IPS-20b (cell line): ENCODE results near the gene SERPINA3.

Experiments used
- H3K27ac ChIP-seq: one replicate; pipeline ENCODE4 v1.5.1; 2013; ENCODE audit warnings: low read length
- H3K27me3 ChIP-seq: 2 replicates; pipeline ENCODE4 v1.6.1; 2013; ENCODE audit warnings: mild to moderate bottlenecking, low read length, inconsistent platforms; ENCODE audit not compliant: insufficient read depth
- H3K36me3 ChIP-seq: 2 replicates; pipeline ENCODE4 v1.6.1; 2013; ENCODE audit warnings: low read depth, mild to moderate bottlenecking, inconsistent platforms, low read length, moderate library complexity; ENCODE audit not compliant: insufficient read depth
- H3K4me1 ChIP-seq: 2 replicates; pipeline ENCODE4 v1.6.1; 2013; ENCODE audit warnings: mild to moderate bottlenecking, control low read depth, inconsistent platforms, low read length, moderate library complexity; ENCODE audit not compliant: insufficient read depth
- H3K4me3 ChIP-seq: 2 replicates; pipeline ENCODE4 v1.5.1; 2013; ENCODE audit warnings: mild to moderate bottlenecking, low read length, inconsistent platforms
- H3K9ac ChIP-seq: 2 replicates; pipeline ENCODE4 v1.6.1; 2013; ENCODE audit warnings: low read depth, mild to moderate bottlenecking, inconsistent platforms, low read length, moderate library complexity
- H3K9me3 ChIP-seq: 2 replicates; pipeline ENCODE4 v1.6.1; 2013; ENCODE audit warnings: mild to moderate bottlenecking, low read depth, low read length, inconsistent platforms; ENCODE audit not compliant: insufficient read depth

SERPINA3 gene

GRCh38 chr14:94612174-94612573 is at the start of gene SERPINA3:
SERPINA3 (plus strand) TSS chr14:94612391; CDS start chr14:94614442, 2,051 bp downstream.
- no peaks in the 10 kb centered on the region for H3K27me3 ChIP-seq
- H3K4me1 ChIP-seq, result no peaks in the 10 kb centered on the region
- no peak within 1 kb of the TSS for H3K9ac ChIP-seq
- H3K27ac ChIP-seq, result no peak within 1 kb of the TSS
- no peaks in the 10 kb centered on the region for H3K36me3 ChIP-seq
- peaks cover 4% of the 10 kb centered on the region; the same call in 1 of the 2 replicates for H3K9me3 ChIP-seq
- no peak within 1 kb of the TSS for H3K4me3 ChIP-seq

DNA sequence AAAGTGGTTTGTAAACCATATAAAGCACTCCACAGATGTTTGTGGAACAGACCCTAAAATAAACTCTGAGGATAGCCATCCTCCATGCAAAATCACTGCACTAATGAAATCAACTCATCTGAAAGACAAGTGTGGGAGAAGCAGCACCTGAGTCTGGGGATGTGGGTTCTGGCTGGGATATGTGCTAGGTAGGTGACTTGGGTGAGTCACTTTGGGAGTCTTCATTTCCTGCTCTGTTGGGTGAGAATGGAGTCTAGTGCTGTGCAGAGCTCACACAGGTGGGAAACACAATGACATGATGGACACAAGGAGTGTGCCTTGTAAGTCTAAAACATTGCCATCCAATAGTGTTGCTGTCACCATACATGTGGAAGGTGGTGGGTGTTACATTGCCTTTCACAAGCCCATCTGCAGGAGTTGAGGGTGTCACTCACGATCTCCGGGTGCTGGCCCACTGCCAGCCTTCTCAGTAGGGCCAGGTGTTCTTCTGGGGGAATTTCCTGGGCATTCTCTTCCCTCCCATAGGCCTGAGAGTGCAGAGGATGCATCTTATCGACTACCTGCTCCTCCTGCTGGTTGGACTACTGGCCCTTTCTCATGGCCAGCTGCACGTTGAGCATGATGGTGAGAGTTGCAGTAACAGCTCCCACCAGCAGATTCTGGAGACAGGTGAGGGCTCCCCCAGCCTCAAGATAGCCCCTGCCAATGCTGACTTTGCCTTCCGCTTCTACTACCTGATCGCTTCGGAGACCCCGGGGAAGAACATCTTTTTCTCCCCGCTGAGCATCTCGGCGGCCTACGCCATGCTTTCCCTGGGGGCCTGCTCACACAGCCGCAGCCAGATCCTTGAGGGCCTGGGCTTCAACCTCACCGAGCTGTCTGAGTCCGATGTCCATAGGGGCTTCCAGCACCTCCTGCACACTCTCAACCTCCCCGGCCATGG is 49.0 kb upstream of the SERPINA3 start:
- Histone ChIP-seq H3K27ac (no peak overlapping the region), H3K4me3 (no peak overlapping the region), H3K36me3 (no peaks in the 10 kb centered on the region), H3K9ac (no peak overlapping the region), H3K27me3 (no peaks in the 10 kb centered on the region), H3K4me1 (no peaks in the 10 kb centered on the region), H3K9me3 (no peaks in the 10 kb centered on the region)

GRCh38 chr14:94564381-94564780 is 47.8 kb upstream of the SERPINA3 start:
- H3K27ac ChIP-seq, result no peak overlapping the region
- H3K4me3 ChIP-seq, result no peak overlapping the region
- no peaks in the 10 kb centered on the region for H3K4me1 ChIP-seq
- H3K27me3 ChIP-seq, result no peaks in the 10 kb centered on the region
- no peak overlapping the region for H3K9ac ChIP-seq
- H3K9me3 ChIP-seq, result no peaks in the 10 kb centered on the region
- H3K36me3 ChIP-seq, result no peaks in the 10 kb centered on the region

- Histone ChIP-seq H3K27ac (no peak overlapping the region), H3K9me3 (no peaks in the 10 kb centered on the region), H3K9ac (no peak overlapping the region)
Measured at GRCh38 chr14:94568186-94568585, 44.0 kb upstream of the SERPINA3 start.

GRCh38 chr14:94569381-94570001 is 42.7 kb upstream of the SERPINA3 start:
- no peaks in the 10 kb centered on the region for H3K27me3 ChIP-seq
- H3K27ac ChIP-seq, result no peak overlapping the region
- H3K9ac ChIP-seq, result no peak overlapping the region
- no peak overlapping the region for H3K4me3 ChIP-seq
- H3K9me3 ChIP-seq, result no peaks in the 10 kb centered on the region
- no peaks in the 10 kb centered on the region for H3K4me1 ChIP-seq
- H3K36me3 ChIP-seq, result no peaks in the 10 kb centered on the region

More at GRCh38 chr14:94568186-94568585, 44.0 kb upstream of the SERPINA3 start:
- no peaks in the 10 kb centered on the region for H3K27me3 ChIP-seq
- H3K4me3 ChIP-seq, result no peak overlapping the region
- H3K4me1 ChIP-seq, result no peaks in the 10 kb centered on the region
- H3K36me3 ChIP-seq, result no peaks in the 10 kb centered on the region

DNA sequence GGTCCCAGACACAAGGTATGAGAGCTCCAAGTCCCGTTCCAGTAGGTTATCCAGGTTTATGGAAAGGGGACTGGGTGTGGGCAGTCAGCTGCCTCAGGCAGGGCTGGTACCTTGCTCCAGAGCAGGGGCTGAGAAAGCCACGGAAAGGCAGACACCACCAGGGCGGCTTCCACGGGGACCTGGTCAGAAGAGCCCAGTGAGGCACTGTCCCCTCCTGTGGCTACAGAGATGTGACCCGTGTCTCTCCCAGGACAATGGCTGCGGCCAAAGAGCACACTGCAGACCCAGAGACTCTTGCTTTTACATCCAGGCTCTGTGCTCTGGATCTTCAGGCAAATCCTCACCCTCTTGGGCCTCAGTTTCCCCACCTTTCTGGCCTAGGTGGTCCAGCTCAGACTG is 42.2 kb upstream of the SERPINA3 start:
- no peak overlapping the region for H3K9ac ChIP-seq
- no peaks in the 10 kb centered on the region for H3K4me1 ChIP-seq
- no peak overlapping the region for H3K27ac ChIP-seq

GRCh38 chr14:94570440-94570839 is 41.8 kb upstream of the SERPINA3 start:
- Histone ChIP-seq H3K4me3 (no peak overlapping the region), H3K27ac (no peak overlapping the region), H3K4me1 (no peaks in the 10 kb centered on the region), H3K36me3 (no peaks in the 10 kb centered on the region), H3K27me3 (no peaks in the 10 kb centered on the region), H3K9me3 (no peaks in the 10 kb centered on the region), H3K9ac (no peak overlapping the region)

More for the DNA sequence above, 42.2 kb upstream of the SERPINA3 start:
- H3K27me3 ChIP-seq, result no peaks in the 10 kb centered on the region
- H3K36me3 ChIP-seq, result no peaks in the 10 kb centered on the region
- no peak overlapping the region for H3K4me3 ChIP-seq
- H3K9me3 ChIP-seq, result no peaks in the 10 kb centered on the region

GRCh38 chr14:94571395-94571794 is 40.8 kb upstream of the SERPINA3 start:
- no peak overlapping the region for H3K9ac ChIP-seq
- no peaks in the 10 kb centered on the region for H3K9me3 ChIP-seq
- H3K4me3 ChIP-seq, result no peak overlapping the region
- no peak overlapping the region for H3K27ac ChIP-seq
- no peaks in the 10 kb centered on the region for H3K36me3 ChIP-seq
- no peaks in the 10 kb centered on the region for H3K4me1 ChIP-seq
- no peaks in the 10 kb centered on the region for H3K27me3 ChIP-seq

DNA sequence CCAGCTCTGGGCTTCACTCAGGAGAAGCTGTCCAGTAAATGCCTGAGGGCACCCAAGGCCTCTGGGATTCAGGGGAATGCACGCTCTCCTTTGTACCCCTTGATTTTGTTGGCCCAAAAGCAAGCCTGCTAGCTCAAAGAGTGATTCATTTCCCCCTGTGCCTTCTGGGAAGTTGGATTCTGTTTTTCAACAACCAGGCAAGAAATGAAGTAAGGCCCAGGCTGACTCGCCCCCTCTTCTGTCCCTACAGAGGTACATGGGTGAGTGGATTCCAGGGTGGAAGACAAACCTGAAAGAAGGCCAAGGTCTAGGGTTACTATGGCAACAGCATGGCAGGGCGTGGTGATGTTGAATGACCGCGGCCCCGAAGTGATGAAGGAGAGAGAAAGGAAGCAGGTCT is 40.2 kb upstream of the SERPINA3 start:
- Histone ChIP-seq H3K9me3 (no peaks in the 10 kb centered on the region), H3K4me1 (no peaks in the 10 kb centered on the region), H3K4me3 (no peak overlapping the region), H3K27ac (no peak overlapping the region), H3K36me3 (no peaks in the 10 kb centered on the region), H3K27me3 (no peaks in the 10 kb centered on the region; the same call in 1 of the 2 replicates), H3K9ac (no peak overlapping the region)

DNA sequence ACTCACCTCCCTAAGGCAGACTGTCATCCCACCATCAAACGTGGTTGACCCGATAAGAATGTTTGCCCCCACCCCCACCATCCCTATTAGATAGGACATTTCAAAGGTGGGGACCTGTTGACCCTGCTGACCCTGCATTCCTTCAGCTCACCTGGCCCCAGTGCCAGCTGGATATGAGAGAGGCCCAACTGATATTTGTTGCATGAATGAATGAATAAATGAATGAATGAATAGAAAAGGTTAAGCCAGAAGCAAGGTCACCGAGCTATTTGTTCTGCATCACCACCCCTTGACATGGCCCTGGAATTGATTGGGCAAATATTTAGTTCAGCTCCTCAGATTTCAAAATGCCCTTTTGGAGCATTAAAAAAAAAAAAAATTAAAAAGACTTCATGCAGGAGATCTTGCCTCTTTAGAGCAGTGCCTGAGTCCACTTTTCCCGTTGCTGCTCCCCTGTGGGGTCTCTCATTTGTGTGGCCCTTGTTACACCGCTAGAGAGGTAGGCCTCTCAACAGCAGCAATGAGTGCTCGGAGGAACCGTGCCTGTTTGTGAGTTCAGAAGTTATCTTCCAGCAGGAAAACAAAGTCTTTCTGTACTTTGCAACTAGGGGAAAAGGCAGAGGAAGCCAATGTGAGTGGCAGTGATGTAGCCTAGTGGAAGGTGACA is 39.4 kb upstream of the SERPINA3 start:
- H3K9ac ChIP-seq, result no peak overlapping the region
- no peaks in the 10 kb centered on the region; the same call in 1 of the 2 replicates for H3K27me3 ChIP-seq
- no peaks in the 10 kb centered on the region for H3K9me3 ChIP-seq
- no peak overlapping the region for H3K27ac ChIP-seq
- no peaks in the 10 kb centered on the region for H3K4me1 ChIP-seq
- H3K4me3 ChIP-seq, result no peak overlapping the region
- H3K36me3 ChIP-seq, result no peaks in the 10 kb centered on the region

DNA sequence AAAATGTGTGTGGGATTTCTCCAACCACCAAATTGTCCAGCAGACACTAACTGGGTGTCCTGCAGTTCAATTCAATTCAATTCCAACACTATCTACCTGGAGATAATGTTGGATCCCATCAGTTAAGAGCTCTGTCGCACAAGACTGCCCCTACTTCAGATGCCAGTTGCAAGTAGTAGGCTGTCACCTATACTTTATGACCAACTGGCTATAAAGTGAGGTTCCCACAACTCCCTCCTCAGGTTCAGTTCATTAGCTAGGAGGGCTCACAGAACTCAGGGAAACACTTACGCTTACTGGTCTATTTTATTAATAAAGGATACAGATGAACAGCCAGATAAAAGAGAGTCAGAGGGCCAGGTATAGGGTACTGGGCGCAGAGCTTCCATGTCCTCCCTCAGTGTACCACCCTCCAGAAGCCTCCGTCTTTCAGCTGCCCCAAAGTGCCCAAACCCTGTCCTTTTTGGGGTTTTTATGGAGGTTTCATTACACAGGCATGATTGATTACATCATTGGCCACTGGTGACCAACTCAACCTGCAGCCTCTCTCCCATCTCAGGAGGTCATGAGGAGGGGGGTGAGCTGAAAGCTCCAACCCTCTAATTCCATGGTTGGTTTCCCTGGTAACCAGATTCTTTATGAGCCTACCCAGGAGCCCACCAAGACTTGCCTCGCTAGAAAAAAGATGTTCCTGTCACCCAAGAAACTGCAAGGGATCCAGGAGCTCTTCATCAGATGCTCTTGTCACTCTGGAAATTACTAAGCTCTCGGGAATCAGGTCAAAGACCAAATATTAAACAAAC is 38.5 kb upstream of the SERPINA3 start:
- H3K27me3 ChIP-seq, result no peaks in the 10 kb centered on the region; the same call in 1 of the 2 replicates
- no peak overlapping the region for H3K9ac ChIP-seq
- no peaks in the 10 kb centered on the region for H3K9me3 ChIP-seq
- H3K27ac ChIP-seq, result no peak overlapping the region
- H3K4me1 ChIP-seq, result no peaks in the 10 kb centered on the region
- no peaks in the 10 kb centered on the region for H3K36me3 ChIP-seq
- no peak overlapping the region for H3K4me3 ChIP-seq
